Right lobe of liver (tissue), 6 donors: ENCODE data around the gene SPX. TPM values are rescaled to one million over a fixed set of nuclear protein-coding genes. Genes with fewer than 3 reads are reported as not detected.

Experiments
- ATAC-seq, 4 donors: fragments of 200-7000 bp; cut with Tn5 transposase; one replicate each; pipeline ENCODE4 v1.9.1; 2020; ENCODE audit warnings: mild to moderate bottlenecking in 4 of 4, moderate library complexity in 4 of 4
- DNase-seq, 3 donors: peaks; one replicate each; pipeline ENCODE4 v3.0.0-alpha.2; 2020
- H3K27ac ChIP-seq, 3 donors: fragments of 200-600 bp; one replicate each; pipeline ENCODE4 v1.8.0; 2022
- H3K27me3 ChIP-seq, 2 donors: fragments of 200-600 bp; one replicate each; pipeline ENCODE4 v1.8.0; 2022
- H3K36me3 ChIP-seq, 4 donors: fragments of 200-600 bp; sonication (generic) in 1 of 4; one replicate each; pipeline versions ENCODE4 v1.5.1 to v1.8.0; 2017 to 2022; ENCODE audit warnings: control low read depth in 1 of 4
- H3K4me1 ChIP-seq, 4 donors: fragments of 200-600 bp; sonication (generic) in 1 of 4; one replicate each; pipeline versions ENCODE4 v1.5.1 to v1.8.0; 2017 to 2022; ENCODE audit warnings: control low read depth in 1 of 4
- H3K4me3 ChIP-seq, 3 donors: fragments of 200-600 bp; one replicate each; pipeline ENCODE4 v1.8.0; 2022
- H3K9me3 ChIP-seq, 4 donors: fragments of 200-600 bp; sonication (generic) in 1 of 4; one replicate each; pipeline versions ENCODE4 v1.5.1 to v1.8.0; 2017 to 2022; ENCODE audit warnings: control low read depth in 1 of 4
- CTCF ChIP-seq, 4 donors: fragments of 200-600 bp in 3 of 4; fragments of 450-650 bp in 1 of 4; IDR thresholded peaks; one replicate each; pipeline versions ENCODE4 v1.5.1 to v1.8.0; 2016 to 2022; ENCODE audit warnings: antibody characterized with exemption in 4 of 4, mild to moderate bottlenecking in 2 of 4
- POLR2A ChIP-seq: fragments of 450-650 bp; IDR thresholded peaks from one replicate; pipeline ENCODE4 v1.6.1; 2017; ENCODE audit warnings: antibody characterized with exemption, mild to moderate bottlenecking
- WGBS: methylation state at CpG from one replicate; pipeline ENCODE4 v1.1.6; 2018; ENCODE audit warnings: low coverage, low lambda C conversion rate; ENCODE audit not compliant: insufficient coverage; ENCODE audit errors: missing lambda C conversion rate; 5-methylcytosine and 5-hydroxymethylcytosine counted together
- intact Hi-C, 2 donors: fragments of 100-400 bp; cut with DNase I; formaldehyde crosslinking; loops; one replicate each; pipeline versions ENCODE4 v1.11.2 to v1.14.1; 2022
- long read RNA-seq: library from polyadenylated mRNA; unstranded; transcript quantifications from one replicate; pipeline ENCODE4 v2.0.0, GENCODE V29; 2019
- total RNA-seq, 6 experiments: library from RNA; depleted of rRNA in 2 of 6; stranded (reverse); fragments of >200 nt in 2 of 6; fragmentation: NEBNext Ultra II Directional in 3 of 6; extraction: Animal tissue kit (Norgen Biotek cat#: 25700) in 3 of 6; gene quantifications; one replicate each; pipeline versions ENCODE4 v1.1.0 to v1.2.4, GENCODE V29; 2016 to 2023
- donor health status: DM: no; HTN: yes; CAD: no.
- donor health status: DM: no; HTN: no; CAD: no.
- donor health status: DM: no; HTN: no; CAD: no.
- donor health status: DM: no; HTN: yes; CAD: no.
- donor health status: DM: no; HTN: yes; CAD: no.

Gene SPX
- total RNA-seq, result 1 to 10 TPM in 2 of 6 experiments, under 1 TPM in 3, not detected in 1; 0.24 to 6.9 (median 0.56) TPM
- long read RNA-seq, partial matches to known transcripts, result 0 of 1 reads
- long read RNA-seq, other reads (novel, unspliced or antisense), result 1 of 1 reads

GRCh38 chr12:21526053-21526452 lies at the start of gene SPX:
SPX (plus strand) TSS chr12:21526296; CDS start chr12:21526473, 177 bp downstream.
- peaks cover 0 to 15% (median 2%) of the 10 kb centered on the region in 4 donors for H3K4me1 ChIP-seq
- intact Hi-C loops, result no loop called here
- H3K27me3 ChIP-seq, result no peaks in the 10 kb centered on the region
- DNase-seq (no peak), ATAC-seq (no peak)
- TF ChIP-seq POLR2A (no peak), CTCF (IDR thresholded peaks at IDR 0.05) (no peak)
- H3K9me3 ChIP-seq, result no peaks in the 10 kb centered on the region
- 100% methylated on average over 1 of the region's 1 CpG for WGBS
- H3K27ac ChIP-seq, result no peak within 1 kb of the TSS
- peak within 1 kb of the TSS; percentile 48 to 69 (median 59) for H3K4me3 ChIP-seq
- no peaks in the 10 kb centered on the region for H3K36me3 ChIP-seq

- Histone ChIP-seq H3K36me3 (peaks cover 0 to 42% (median 9%) of the 10 kb centered on the region in 4 donors), H3K27me3 (no peaks in the 10 kb centered on the region), H3K4me1 (no peaks in the 10 kb centered on the region), H3K9me3 (no peaks in the 10 kb centered on the region), H3K27ac (no peak overlapping the region), H3K4me3 (no peak overlapping the region)
- no peak for ATAC-seq
- DNase-seq, result no peak
- intact Hi-C loops, result no loop called here
- TF ChIP-seq CTCF (IDR thresholded peaks at IDR 0.05) (no peak), POLR2A (no peak)
- WGBS, result 91% methylated on average over 3 of the region's 3 CpGs
These were observed 49.1 kb upstream of the SPX start for GRCh38 chr12:21476949-21477348.

- no peaks in the 10 kb centered on the region for H3K9me3 ChIP-seq
- peaks cover 0 to 46% (median 5%) of the 10 kb centered on the region in 4 donors for H3K36me3 ChIP-seq
- H3K27ac ChIP-seq, result no peak overlapping the region
- TF ChIP-seq CTCF (IDR thresholded peaks at IDR 0.05) (no peak), POLR2A (no peak)
- no peak for DNase-seq
- no peak for ATAC-seq
- no peaks in the 10 kb centered on the region for H3K4me1 ChIP-seq
- no peaks in the 10 kb centered on the region for H3K27me3 ChIP-seq
- intact Hi-C loops, result no loop called here
- WGBS, result 72% methylated on average over 7 of the region's 10 CpGs
- H3K4me3 ChIP-seq, result no peak overlapping the region
These were observed 47.2 kb upstream of the SPX start for GRCh38 chr12:21478756-21479455.

- ATAC-seq (no peak), DNase-seq (no peak)
- H3K4me3 ChIP-seq, result no peak overlapping the region
- TF ChIP-seq CTCF (IDR thresholded peaks at IDR 0.05), result no peak
- TF ChIP-seq POLR2A, result no peak
- no peak overlapping the region for H3K27ac ChIP-seq
- no peaks in the 10 kb centered on the region for H3K27me3 ChIP-seq
- 89% methylated on average over 3 of the region's 3 CpGs for WGBS
- H3K36me3 ChIP-seq, result peaks cover 0 to 17% (median 3%) of the 10 kb centered on the region in 4 donors
- intact Hi-C loops, result no loop called here
- no peaks in the 10 kb centered on the region for H3K9me3 ChIP-seq
- no peaks in the 10 kb centered on the region for H3K4me1 ChIP-seq
These were observed 42.6 kb upstream of the SPX start for GRCh38 chr12:21483531-21483930.
